AG10803 (cell line): ENCODE data around the gene DMWD.

Experiments
- DNase-seq: peaks from one replicate; pipeline ENCODE4 v3.0.0; 2010; ENCODE audit warnings: low read depth
- H3K4me3 ChIP-seq: 2 replicates; pipeline ENCODE4 v1.5.1; 2011; ENCODE audit warnings: mild to moderate bottlenecking, low read length, control low read depth
- CTCF ChIP-seq: conservative IDR thresholded peaks from 2 replicates; pipeline ENCODE4 v1.5.1; 2011; ENCODE audit warnings: mild to moderate bottlenecking, low read length, control low read depth, inconsistent platforms

Gene DMWD

GRCh38 chr19:45826934-45827333 is 34.3 kb upstream of the DMWD start:
- DNase-seq: no peak
- TF ChIP-seq CTCF: no peak
- no peak overlapping the region for H3K4me3 ChIP-seq

GRCh38 chr19:45825917-45826893 is 33.6 kb upstream of the DMWD start:
- no peak overlapping the region for H3K4me3 ChIP-seq
- DNase-seq: no peak
- TF ChIP-seq CTCF: no peak

- DNase-seq: no peak
- no peak overlapping the region for H3K4me3 ChIP-seq
- no peak for TF ChIP-seq CTCF
Measured at GRCh38 chr19:45825263-45825605, 32.6 kb upstream of the DMWD start.

GRCh38 chr19:45824531-45825262 is 32.1 kb upstream of the DMWD start:
- no peak for TF ChIP-seq CTCF
- no peak overlapping the region for H3K4me3 ChIP-seq
- DNase-seq: no peak

- TF ChIP-seq CTCF: no peak
- DNase-seq: no peak
- H3K4me3 ChIP-seq: no peak overlapping the region
Measured at GRCh38 chr19:45824041-45824471, 31.4 kb upstream of the DMWD start.

GRCh38 chr19:45823182-45823581 is 30.5 kb upstream of the DMWD start:
- DNase-seq: no peak
- H3K4me3 ChIP-seq: no peak overlapping the region
- no peak for TF ChIP-seq CTCF
